HG02678 (cell line): Measurements from ENCODE around the gene ARHGAP31.
"Not testable (repeated sequence)": the region's sequence is repeated elsewhere in the genome, so short reads cannot be mapped to it uniquely, and the experiment has no call there.

Experiments used
- ATAC-seq: cut with Tn5 transposase; IDR thresholded peaks from one replicate; pipeline ENCODE4 v1.9.1; 2021; ENCODE audit warnings: mild to moderate bottlenecking, moderate library complexity; ENCODE audit not compliant: unreplicated experiment

ARHGAP31 gene

GRCh38 chr3:119293871-119294695, at the start of gene ARHGAP31:
ARHGAP31 (plus strand) TSS chr3:119294383; CDS start chr3:119294905, 522 bp downstream.
- peak; percentile 64 for ATAC-seq

GRCh38 chr3:119245778-119246177, 48.4 kb upstream of the ARHGAP31 start:
- ATAC-seq = no peak

- no peak for ATAC-seq
Measured at GRCh38 chr3:119255214-119255613, 39.0 kb upstream of the ARHGAP31 start.

- ATAC-seq = no peak
Measured at GRCh38 chr3:119257111-119257510, 37.1 kb upstream of the ARHGAP31 start.

- ATAC-seq = peak; percentile 77
Measured at GRCh38 chr3:119257654-119258410, 36.4 kb upstream of the ARHGAP31 start.

- ATAC-seq = peak; percentile 87
Measured at GRCh38 chr3:119258915-119259314, 35.3 kb upstream of the ARHGAP31 start.

- no peak for ATAC-seq
Measured at GRCh38 chr3:119259821-119260220, 34.4 kb upstream of the ARHGAP31 start.

- no peak for ATAC-seq
Measured at GRCh38 chr3:119261055-119261454, 33.1 kb upstream of the ARHGAP31 start.

GRCh38 chr3:119270212-119270611, 24.0 kb upstream of the ARHGAP31 start:
- ATAC-seq = not testable (repeated sequence)

GRCh38 chr3:119276680-119277079, 17.5 kb upstream of the ARHGAP31 start:
- no peak for ATAC-seq

- ATAC-seq = no peak
Measured at GRCh38 chr3:119279101-119279554, 15.1 kb upstream of the ARHGAP31 start.

GRCh38 chr3:119279584-119280243, 14.5 kb upstream of the ARHGAP31 start:
- no peak for ATAC-seq

- no peak for ATAC-seq
Measured at GRCh38 chr3:119288669-119289403, 5.3 kb upstream of the ARHGAP31 start.

- ATAC-seq = no peak
Measured at GRCh38 chr3:119289404-119289770, 4.8 kb upstream of the ARHGAP31 start.

- ATAC-seq = no peak
Measured at GRCh38 chr3:119290613-119291012, 3.6 kb upstream of the ARHGAP31 start.

GRCh38 chr3:119291062-119291700, 3.0 kb upstream of the ARHGAP31 start:
- ATAC-seq = no peak

GRCh38 chr3:119292666-119293065, 1.5 kb upstream of the ARHGAP31 start:
- no peak for ATAC-seq

- no peak for ATAC-seq
Measured at GRCh38 chr3:119293105-119293870, 895 bp upstream of the ARHGAP31 start.
